ENCODE data around the gene SRP54. TPM values are rescaled to one million over a fixed set of nuclear protein-coding genes. Genes with fewer than 3 reads are reported as not detected.
"Not testable (repeated sequence)": the region's sequence is repeated elsewhere in the genome, so short reads cannot be mapped to it uniquely, and the experiment has no call there.

The SRP54 gene
- total RNA-seq, 1 donor from 2014 or later = 87.1 TPM

GRCh38 chr14:34944744-34945143 lies 38.0 kb upstream of the SRP54 start:
- no peak overlapping the region for H3K4me3 ChIP-seq (ENCODE audit: low read depth, low read length)
- TF ChIP-seq CTCF (IDR thresholded peaks at IDR 0.05; ENCODE audit: insufficient read depth, low read length, severe bottlenecking) = no peak
- H3K27me3 ChIP-seq (ENCODE audit: control insufficient read depth, insufficient read depth, low read length) = no peaks in the 10 kb centered on the region
- no peak for FAIRE-seq
- DNase-seq (ENCODE audit: low read depth) = no peak
- H3K36me3 ChIP-seq (ENCODE audit: control insufficient read depth, insufficient read depth, low read length) = no peaks in the 10 kb centered on the region

GRCh38 chr14:34946699-34947098 lies 36.1 kb upstream of the SRP54 start:
- DNase-seq (ENCODE audit: low read depth) = no peak
- no peak for TF ChIP-seq CTCF (IDR thresholded peaks at IDR 0.05; ENCODE audit: insufficient read depth, low read length, severe bottlenecking)
- Histone ChIP-seq H3K36me3 (ENCODE audit: control insufficient read depth, insufficient read depth, low read length) (no peaks in the 10 kb centered on the region), H3K27me3 (ENCODE audit: control insufficient read depth, insufficient read depth, low read length) (no peaks in the 10 kb centered on the region), H3K4me3 (ENCODE audit: low read depth, low read length) (no peak overlapping the region)
- FAIRE-seq = no peak

GRCh38 chr14:34951286-34951685 lies 31.5 kb upstream of the SRP54 start:
- Histone ChIP-seq H3K4me3 (ENCODE audit: low read depth, low read length) (no peak overlapping the region), H3K27me3 (ENCODE audit: control insufficient read depth, insufficient read depth, low read length) (no peaks in the 10 kb centered on the region), H3K36me3 (ENCODE audit: control insufficient read depth, insufficient read depth, low read length) (no peaks in the 10 kb centered on the region)
- no peak for TF ChIP-seq CTCF (IDR thresholded peaks at IDR 0.05; ENCODE audit: insufficient read depth, low read length, severe bottlenecking)
- no peak for FAIRE-seq
- DNase-seq (ENCODE audit: low read depth) = no peak

GRCh38 chr14:34956931-34957330 lies 25.9 kb upstream of the SRP54 start:
- H3K27me3 ChIP-seq (ENCODE audit: control insufficient read depth, insufficient read depth, low read length) = no peaks in the 10 kb centered on the region
- H3K36me3 ChIP-seq (ENCODE audit: control insufficient read depth, insufficient read depth, low read length) = no peaks in the 10 kb centered on the region
- no peak for TF ChIP-seq CTCF (IDR thresholded peaks at IDR 0.05; ENCODE audit: insufficient read depth, low read length, severe bottlenecking)
- FAIRE-seq (no peak), DNase-seq (ENCODE audit: low read depth) (no peak)
- H3K4me3 ChIP-seq (ENCODE audit: low read depth, low read length) = no peak overlapping the region

GRCh38 chr14:34957771-34958286 lies 25.0 kb upstream of the SRP54 start:
- TF ChIP-seq CTCF (IDR thresholded peaks at IDR 0.05; ENCODE audit: insufficient read depth, low read length, severe bottlenecking) = no peak

GRCh38 chr14:34962106-34962505 lies 20.7 kb upstream of the SRP54 start:
- H3K4me3 ChIP-seq (ENCODE audit: low read depth, low read length); DNase-seq (ENCODE audit: low read depth); H3K27me3 ChIP-seq (ENCODE audit: control insufficient read depth, insufficient read depth, low read length); H3K36me3 ChIP-seq (ENCODE audit: control insufficient read depth, insufficient read depth, low read length); FAIRE-seq: not testable (repeated sequence)

More at GRCh38 chr14:34957771-34958286, 25.0 kb upstream of the SRP54 start:
- DNase-seq (ENCODE audit: low read depth) (no peak), FAIRE-seq (no peak)
- H3K4me3 ChIP-seq (ENCODE audit: low read depth, low read length) = no peak overlapping the region
- H3K36me3 ChIP-seq (ENCODE audit: control insufficient read depth, insufficient read depth, low read length) = no peaks in the 10 kb centered on the region
- H3K27me3 ChIP-seq (ENCODE audit: control insufficient read depth, insufficient read depth, low read length) = no peaks in the 10 kb centered on the region
